HCT116 (cell line): ENCODE measurements around the gene HNRNPA2B1. TPM values are rescaled to one million over a fixed set of nuclear protein-coding genes. Genes with fewer than 3 reads are reported as not detected.

Experiments used
- ATAC-seq: fragments of 200-7000 bp; cut with Tn5 transposase; 2 replicates; pipeline ENCODE4 v1.9.1; 2020; ENCODE audit warnings: mild to moderate bottlenecking, moderate library complexity
- Bru-seq: library from RNA; stranded (reverse); fragments of 400-500 nt; gene quantifications from one replicate; lab custom pipeline; 2021; lab: Mats Ljungman, UMichigan
- BruChase-seq, 2 experiments: library from RNA; stranded (reverse); fragments of 400-500 nt; gene quantifications; one replicate each; lab custom pipeline; 2021; lab: Mats Ljungman, UMichigan
- BruUV-seq: library from RNA; stranded (reverse); fragments of 400-500 nt; replicated peaks from 2 replicates; lab custom pipeline; 2021; lab: Mats Ljungman, UMichigan
- CTCF ChIA-PET: fragments of 300-600 bp; sonication (Branson Sonifier 250); formaldehyde crosslinking; loops from one replicate; lab custom pipeline; 2021; ENCODE audit warnings: antibody characterized with exemption; lab: Charles Lee
- POLR2A ChIA-PET: fragments of 300-600, 350-600 bp; sonication (Branson Sonifier 250); formaldehyde crosslinking; loops from one replicate; lab custom pipeline; 2021; ENCODE audit warnings: antibody characterized with exemption; lab: Charles Lee
- RAD21 ChIA-PET, 2 experiments: fragments of 300-600 bp; sonication (Branson Sonifier 250); formaldehyde crosslinking; loops; one replicate each; lab custom pipeline; 2023; ENCODE audit warnings: low total read pairs in 2 of 2; ENCODE audit not compliant: uncharacterized antibody in 2 of 2, unreplicated experiment in 2 of 2, low non-redundant PET in 1 of 2; lab: Charles Lee
- DNase-seq: peaks from one replicate; pipeline ENCODE4 v3.0.0-alpha.2; 2010; ENCODE audit warnings: low read depth, low spot score
- H2AFZ ChIP-seq: fragments of 200-600 bp; shearing (Covaris generic), sonication (generic); 2 replicates; pipeline ENCODE4 v1.6.1; 2017; ENCODE audit warnings: low read depth, mixed run types, mixed read lengths, antibody characterized with exemption, low read length; ENCODE audit not compliant: poor library complexity, severe bottlenecking
- H3K27ac ChIP-seq: 2 replicates; pipeline ENCODE4 v1.5.1; 2012; ENCODE audit warnings: low read depth, low read length
- H3K27me3 ChIP-seq: fragments of 200-600 bp; sonication (generic); 2 replicates; pipeline ENCODE4 v1.6.1; 2016; ENCODE audit warnings: mixed run types, low read length, mixed read lengths; ENCODE audit not compliant: insufficient read depth
- H3K36me3 ChIP-seq, 2 experiments: fragments of 200-500 bp in 1 of 2; fragments of 200-600 bp in 1 of 2; sonication (Bioruptor generic) in 1 of 2; sonication (generic) in 1 of 2; 2 replicates each; pipeline versions ENCODE4 v1.5.1 to v1.6.1; 2014 to 2016; ENCODE audit warnings: low read length in 2 of 2, inconsistent platforms in 1 of 2, mixed read lengths in 1 of 2, mixed run types in 1 of 2; ENCODE audit not compliant: insufficient read depth in 2 of 2, control insufficient read depth in 1 of 2
- H3K4me1 ChIP-seq, 2 experiments: fragments of 200-600 bp in 1 of 2; sonication (generic) in 1 of 2; 2 replicates each; pipeline versions ENCODE4 v1.5.1 to v1.6.1; 2012 to 2017; ENCODE audit warnings: low read length in 2 of 2, inconsistent platforms in 1 of 2, mild to moderate bottlenecking in 1 of 2, mixed read lengths in 1 of 2, mixed run types in 1 of 2, moderate library complexity in 1 of 2; ENCODE audit not compliant: insufficient read depth in 2 of 2, control insufficient read depth in 1 of 2
- H3K4me2 ChIP-seq: fragments of 200-600 bp; sonication (generic); 2 replicates; pipeline ENCODE4 v1.6.1; 2017; ENCODE audit warnings: mixed run types, low read length, mixed read lengths
- H3K4me3 ChIP-seq, 2 experiments: fragments of 200-600 bp in 1 of 2; sonication (generic) in 1 of 2; replicated peaks in 1 of 2; 2 replicates each; pipeline ENCODE4 v1.5.1; 2011 to 2016; ENCODE audit warnings: low read length in 2 of 2, control low read depth in 1 of 2, low read depth in 1 of 2, mild to moderate bottlenecking in 1 of 2, mixed read lengths in 1 of 2, mixed run types in 1 of 2
- H3K79me2 ChIP-seq: fragments of 200-600 bp; sonication (generic); 2 replicates; pipeline ENCODE4 v1.6.1; 2017; ENCODE audit warnings: mild to moderate bottlenecking, mixed run types, low read length, moderate library complexity, mixed read lengths; ENCODE audit not compliant: insufficient read depth
- H3K9ac ChIP-seq: fragments of 200-600 bp; sonication (generic); 2 replicates; pipeline ENCODE4 v1.6.1; 2016; ENCODE audit warnings: low read length, mixed read lengths
- H3K9me2 ChIP-seq: fragments of 200-600 bp; sonication (generic), shearing (Covaris generic); 2 replicates; pipeline ENCODE4 v1.6.1; 2017; ENCODE audit warnings: mixed run types, mild to moderate bottlenecking, moderate library complexity; ENCODE audit not compliant: insufficient read depth
- H3K9me3 ChIP-seq, 2 experiments: fragments of 200-500 bp in 1 of 2; fragments of 200-600 bp in 1 of 2; sonication (Bioruptor generic) in 1 of 2; sonication (generic) in 1 of 2; 2 replicates each; pipeline ENCODE4 v1.6.1; 2014 to 2017; ENCODE audit warnings: low read length in 2 of 2, mixed read lengths in 2 of 2, inconsistent platforms in 1 of 2, low read depth in 1 of 2, mild to moderate bottlenecking in 1 of 2, mixed run types in 1 of 2, moderate library complexity in 1 of 2; ENCODE audit not compliant: control insufficient read depth in 1 of 2, insufficient read depth in 1 of 2
- H4K20me1 ChIP-seq: fragments of 200-600 bp; sonication (generic), shearing (Covaris generic); 2 replicates; pipeline ENCODE4 v1.6.1; 2017; ENCODE audit warnings: mixed run types, mild to moderate bottlenecking, moderate library complexity; ENCODE audit not compliant: insufficient read depth
- ELF1 ChIP-seq: IDR thresholded peaks from 2 replicates; pipeline ENCODE4 v1.6.1; 2012; ENCODE audit warnings: low read depth, borderline replicate concordance
- EZH2phosphoT487 ChIP-seq: fragments of 200-600 bp; IDR thresholded peaks from 2 replicates; pipeline ENCODE4 v1.6.1; 2018; ENCODE audit warnings: antibody characterized with exemption, borderline replicate concordance
- JUND ChIP-seq: IDR thresholded peaks from 2 replicates; pipeline ENCODE4 v1.6.1; 2012
- POLR2A ChIP-seq: IDR thresholded peaks from 2 replicates; pipeline ENCODE4 v1.7.0; 2011; ENCODE audit warnings: borderline replicate concordance; ENCODE audit not compliant: insufficient read depth, insufficient read length; ENCODE audit errors: extremely low read depth
- POLR2AphosphoS5 ChIP-seq: IDR thresholded peaks from 2 replicates; pipeline ENCODE4 v1.6.1; 2011; ENCODE audit warnings: mild to moderate bottlenecking, low read depth, low read length, moderate library complexity
- SIN3A ChIP-seq: IDR thresholded peaks from 2 replicates; pipeline ENCODE4 v1.6.1; 2012; ENCODE audit warnings: low read depth
- SP1 ChIP-seq: IDR thresholded peaks from 2 replicates; pipeline ENCODE4 v1.6.1; 2012; ENCODE audit warnings: low read depth
- TCF7L2 ChIP-seq: IDR thresholded peaks from 2 replicates; pipeline ENCODE4 v1.7.0; 2011; ENCODE audit warnings: borderline replicate concordance, inconsistent platforms; ENCODE audit not compliant: insufficient read depth, insufficient read length; ENCODE audit errors: extremely low read depth
- ZFX ChIP-seq: fragments of 450-650 bp; IDR thresholded peaks from 2 replicates; pipeline ENCODE4 v1.6.1; 2017
- intact Hi-C: fragments of 100-400 bp; cut with micrococcal nuclease; formaldehyde crosslinking; loops from 2 replicates; pipeline ENCODE4 v1.10.0; 2022
- long read RNA-seq: library from polyadenylated mRNA; unstranded; transcript quantifications from one replicate; pipeline ENCODE4 v2.0.0, GENCODE V29; 2021; ENCODE audit not compliant: unreplicated experiment
- polyA plus RNA-seq: library from polyadenylated mRNA; unstranded; fragments of >200 nt; gene quantifications from 2 replicates; pipeline ENCODE4 v1.2.1, GENCODE V29; 2012; ENCODE audit warnings: missing spikeins
- total RNA-seq: library from RNA; stranded (reverse); gene quantifications from one replicate; pipeline ENCODE4 v1.2.1, GENCODE V29; 2021; ENCODE audit not compliant: unreplicated experiment
- TF ChIP-seq, protein P1 (sequence below): IDR thresholded peaks from 2 replicates; pipeline ENCODE4 v1.6.1; 2012

HNRNPA2B1 gene
- 870 TPM for total RNA-seq
- 635 and 851 TPM in 2 replicates for polyA plus RNA-seq
- Bru-seq, nascent RNA = percentile 100 among the genes with signal in this experiment
- percentile 99 among the genes with signal in this experiment for BruChase-seq, experiment 1, labeled RNA remaining after a 6-hour chase
- BruChase-seq, experiment 2, labeled RNA remaining after a 2-hour chase = percentile 100 among the genes with signal in this experiment
- long read RNA-seq, full-length matches to known transcripts = 858 of 1,349 reads
- long read RNA-seq, partial matches to known transcripts = 346 of 1,349 reads
- long read RNA-seq, other reads (novel, unspliced or antisense) = 145 of 1,349 reads

- Histone ChIP-seq H3K9ac (peak within 1 kb of the TSS; percentile 84), H3K4me2 (peak within 1 kb of the TSS; percentile 81), H4K20me1 (peaks cover 63% of the 10 kb centered on the region), H3K9me3 (no peaks in the 10 kb centered on the region), H2AFZ (no peak within 1 kb of the TSS), H3K27me3 (no peaks in the 10 kb centered on the region), H3K9me2 (no peaks in the 10 kb centered on the region), H3K79me2 (peaks cover 90% of the 10 kb centered on the region), H3K4me1 (peaks cover 13 to 39% of the 10 kb centered on the region in 2 experiments), H3K36me3 (peaks cover 45 to 65% of the 10 kb centered on the region in 2 experiments), H3K27ac (peak within 1 kb of the TSS; percentile 97), H3K4me3 (peak within 1 kb of the TSS; percentile 68 to 93)
- DNase-seq = peak; percentile 95
- intact Hi-C loops = loop anchor here (5.0 to 10.0 kb wide), 3 partner anchors 74 to 962 kb away; no protein-coding TSS in a partner anchor
- TF ChIP-seq ELF1 (no peak; the same call in 1 of the 2 replicates), JUND (peak; percentile 28; the same call in 1 of the 2 replicates), POLR2AphosphoS5 (peak; percentile 99), POLR2A (peak; percentile 99), TCF7L2 (peak; percentile 55), SP1 (peak; percentile 23; the same call in 1 of the 2 replicates), EZH2phosphoT487 (no peak), ZFX (no peak; the same call in 1 of the 2 replicates), SIN3A (peak; percentile 95)
- TF ChIP-seq, protein P1, sequence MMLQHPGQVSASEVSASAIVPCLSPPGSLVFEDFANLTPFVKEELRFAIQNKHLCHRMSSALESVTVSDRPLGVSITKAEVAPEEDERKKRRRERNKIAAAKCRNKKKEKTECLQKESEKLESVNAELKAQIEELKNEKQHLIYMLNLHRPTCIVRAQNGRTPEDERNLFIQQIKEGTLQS = no peak
- no TSS peak for BruUV-seq
- ChIA-PET POLR2A (interaction anchor here (0.6 to 1.6 kb wide), 8 partner anchors 9 to 165 kb away, joined by 3 to 12 read pairs (median 5); no protein-coding TSS in a partner anchor), CTCF (interaction anchor here (1.7 kb wide), 1 partner anchor 110 kb away, joined by 5 read pairs; no protein-coding TSS in a partner anchor), RAD21 (interaction anchor here in 1 of 2 experiments (0.8 kb wide), 1 partner anchor 65 kb away, joined by 4 read pairs; no protein-coding TSS in a partner anchor)
- peak; percentile 78 for ATAC-seq
These were observed at the start of gene HNRNPA2B1 for GRCh38 chr7:26200444-26201246. Gene HNRNPA2B1, minus strand, starts transcription at chr7:26200746. Its CDS starts 169 bp downstream, at chr7:26200577.
